CD4-positive, alpha-beta T cell treated with Interleukin-6 for 4 hours (primary cell): ENCODE results near the gene SLC22A4.
A peak's percentile ranks its signal among the peaks of the same experiment; 100 is the strongest.

Experiments
- DNase-seq: peaks from one replicate; pipeline ENCODE4 v3.0.0-alpha.2; 2020; ENCODE audit warnings: mixed read lengths

Gene SLC22A4

GRCh38 chr5:132275367-132276220, 18.6 kb upstream of the SLC22A4 start:
- no peak for DNase-seq

GRCh38 chr5:132277256-132277655, 16.9 kb upstream of the SLC22A4 start:
- DNase-seq, result no peak

GRCh38 chr5:132277971-132278853, 16.0 kb upstream of the SLC22A4 start:
- no peak for DNase-seq

- no peak for DNase-seq
Measured at GRCh38 chr5:132279801-132280200, 14.4 kb upstream of the SLC22A4 start.

- no peak for DNase-seq
Measured at GRCh38 chr5:132280371-132281240, 13.6 kb upstream of the SLC22A4 start.

- DNase-seq, result no peak
Measured at GRCh38 chr5:132281856-132282614, 12.2 kb upstream of the SLC22A4 start.

GRCh38 chr5:132283423-132284043, 10.7 kb upstream of the SLC22A4 start:
- DNase-seq, result no peak

GRCh38 chr5:132289097-132289496, 5.1 kb upstream of the SLC22A4 start:
- no peak for DNase-seq

- DNase-seq, result no peak
Measured at GRCh38 chr5:132291026-132291425, 3.2 kb upstream of the SLC22A4 start.

- DNase-seq, result peak; percentile 64
Measured at GRCh38 chr5:132293066-132293991, 865 bp upstream of the SLC22A4 start.

- DNase-seq, result peak; percentile 85
Measured at GRCh38 chr5:132294728-132295504, 722 bp downstream of the SLC22A4 start.

- no peak for DNase-seq
Measured at GRCh38 chr5:132295505-132296411, 1.6 kb downstream of the SLC22A4 start.

- no peak for DNase-seq
Measured at GRCh38 chr5:132296412-132297016, 2.3 kb downstream of the SLC22A4 start.

GRCh38 chr5:132297211-132297940, 3.2 kb downstream of the SLC22A4 start:
- DNase-seq, result no peak

- no peak for DNase-seq
Measured at GRCh38 chr5:132298298-132299212, 4.4 kb downstream of the SLC22A4 start.

GRCh38 chr5:132299917-132300316, 5.7 kb downstream of the SLC22A4 start:
- DNase-seq, result no peak
